Left renal cortex interstitium (tissue), 4 donors: ENCODE results near the gene SHISA4. TPM values are rescaled to one million over a fixed set of nuclear protein-coding genes. Genes with fewer than 3 reads are reported as not detected.
"Not testable (repeated sequence)": the region's sequence is repeated elsewhere in the genome, so short reads cannot be mapped to it uniquely, and the experiment has no call there.

Experiments
- DNase-seq, 4 donors: peaks; one replicate each; pipeline ENCODE4 v3.0.0-alpha.2; 2013; ENCODE audit warnings: low read depth in 4 of 4, low spot score in 2 of 4, missing footprints in 1 of 4
- polyA plus RNA-seq, 4 donors: library from polyadenylated mRNA; unstranded; fragments of 120-200 nt; gene quantifications; one replicate each; pipeline ENCODE4 v1.2.1, GENCODE V29; 2013; ENCODE audit not compliant: insufficient read length in 4 of 4

Gene SHISA4
- polyA plus RNA-seq, 4 donors = 14.4 to 20.1 (median 17.9) TPM

- DNase-seq = peak in 3 of 4 donors; percentile 76 to 78 (median 77)
Observed at GRCh38 chr1:201895913-201896807, 7.5 kb downstream of the SHISA4 start.

DNA sequence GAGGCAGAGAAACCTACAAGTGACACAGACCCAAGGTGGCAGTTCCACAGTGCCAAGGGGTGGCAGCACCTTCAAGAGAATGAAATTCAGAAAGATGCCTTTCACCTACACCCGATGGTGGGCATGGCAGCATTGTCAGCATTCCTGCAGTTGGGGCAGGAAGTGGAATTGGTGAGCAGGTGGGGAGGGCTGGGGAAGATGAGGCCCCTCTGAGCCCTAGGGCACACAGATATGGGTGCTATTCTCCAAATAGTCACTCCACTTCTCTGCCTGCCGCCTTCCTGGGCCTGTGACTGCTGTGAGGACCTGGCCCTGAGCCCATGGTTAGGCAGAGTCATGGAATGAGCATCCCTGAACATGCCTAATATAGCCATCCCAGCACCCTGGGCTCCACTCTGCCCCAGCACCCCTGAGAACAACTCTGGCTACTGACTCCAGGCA lies 8.3 kb downstream of the SHISA4 start:
- no peak for DNase-seq

GRCh38 chr1:201898240-201898894 lies 9.7 kb downstream of the SHISA4 start:
- DNase-seq = no peak

DNA sequence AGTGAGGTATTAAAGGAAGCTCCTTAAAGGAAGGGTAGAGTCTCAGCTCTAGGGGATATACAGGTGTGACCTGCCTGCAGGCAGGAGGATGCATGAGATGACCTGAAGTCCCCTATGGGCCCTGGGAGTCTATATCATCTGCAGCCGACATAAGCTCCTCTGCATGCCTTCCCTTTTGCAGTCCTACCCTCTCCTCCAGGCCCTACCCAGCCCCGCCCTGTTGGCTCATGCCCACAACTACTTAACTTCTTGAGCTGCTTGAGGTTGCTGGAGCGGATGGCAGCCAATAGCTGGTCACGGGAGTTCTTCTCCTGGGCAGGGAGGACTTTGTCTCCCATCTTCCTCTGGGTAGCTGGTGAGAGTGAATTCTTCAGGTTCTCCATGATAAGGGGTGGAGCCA lies 10.3 kb downstream of the SHISA4 start:
- no peak for DNase-seq

- DNase-seq = no peak
Observed at GRCh38 chr1:201899683-201900429, 11.2 kb downstream of the SHISA4 start.

GRCh38 chr1:201900476-201900875 lies 11.8 kb downstream of the SHISA4 start:
- no peak for DNase-seq

DNA sequence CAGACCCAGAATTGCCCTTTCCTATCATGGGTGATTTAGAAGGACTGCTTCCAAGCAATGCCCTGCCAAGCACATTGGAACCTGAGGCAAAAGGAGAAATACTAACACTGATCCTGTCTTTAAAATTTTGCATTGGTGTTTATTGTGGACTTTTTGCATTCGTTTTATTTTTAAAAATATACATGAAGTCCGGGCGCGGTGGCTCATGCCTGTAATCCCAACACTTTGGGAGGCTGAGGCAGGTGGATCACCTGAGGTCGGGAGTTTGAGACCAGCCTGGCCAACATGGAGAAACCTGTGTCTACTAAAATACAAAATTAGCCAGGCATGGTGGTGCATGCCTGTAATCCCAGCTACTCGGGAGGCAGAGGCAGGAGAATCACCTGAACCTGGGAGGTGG lies 12.3 kb downstream of the SHISA4 start:
- not testable (repeated sequence) for DNase-seq

GRCh38 chr1:201902198-201902597 lies 13.5 kb downstream of the SHISA4 start:
- DNase-seq = no peak

DNA sequence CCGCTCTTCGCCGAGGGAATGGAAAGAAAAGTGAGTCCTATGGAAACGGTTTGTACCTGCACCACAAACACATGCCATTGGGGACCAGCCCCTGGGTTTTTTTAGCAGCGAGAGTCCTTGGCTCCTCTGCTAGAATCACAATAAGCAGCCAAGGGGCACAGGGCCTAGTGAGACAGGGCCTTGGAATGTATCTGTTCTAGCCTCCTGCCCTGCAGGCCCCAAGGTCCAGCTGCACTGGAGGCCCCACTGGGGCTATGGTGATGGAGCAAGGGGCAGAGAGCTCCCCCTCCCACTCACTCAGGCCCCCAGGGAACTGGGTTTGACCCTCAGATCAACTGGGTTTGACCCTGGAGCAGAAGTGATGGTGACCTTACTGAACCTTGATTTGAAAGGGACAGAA lies 14.4 kb downstream of the SHISA4 start:
- DNase-seq = no peak

GRCh38 chr1:201904579-201904978 lies 15.9 kb downstream of the SHISA4 start:
- DNase-seq = peak in 2 of 4 donors; percentile 41

DNA sequence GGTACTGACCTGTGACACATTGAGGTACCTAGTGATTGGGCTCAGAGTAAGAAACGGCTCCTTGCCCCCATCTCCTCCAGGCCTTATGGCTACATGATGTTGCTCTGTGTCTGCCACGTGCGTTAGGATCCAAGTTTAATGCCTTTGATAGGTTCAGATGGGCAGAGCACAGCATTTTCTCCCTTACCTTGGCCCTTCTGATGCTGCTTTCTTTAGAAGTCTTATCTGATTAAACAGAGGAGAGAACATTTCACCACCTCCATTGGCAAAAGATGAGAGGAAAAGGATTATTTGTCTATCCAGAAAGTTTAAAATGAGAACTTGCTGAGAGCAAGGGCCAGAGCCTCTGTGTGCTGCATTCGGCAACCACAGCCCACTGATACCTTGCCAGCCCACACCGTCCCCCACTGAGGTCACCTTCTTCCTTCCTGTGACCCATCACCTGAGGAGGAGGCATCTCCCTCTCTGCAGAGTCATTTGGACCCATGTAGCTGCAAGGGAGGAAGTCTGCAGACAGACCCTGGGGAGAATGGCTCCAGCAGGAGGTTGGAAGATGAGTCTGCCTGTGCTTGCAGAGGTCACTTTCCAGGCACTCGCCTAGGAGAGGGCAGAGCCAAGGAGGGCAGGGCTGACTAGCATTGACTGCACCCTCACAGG lies 16.7 kb downstream of the SHISA4 start:
- DNase-seq = no peak

DNA sequence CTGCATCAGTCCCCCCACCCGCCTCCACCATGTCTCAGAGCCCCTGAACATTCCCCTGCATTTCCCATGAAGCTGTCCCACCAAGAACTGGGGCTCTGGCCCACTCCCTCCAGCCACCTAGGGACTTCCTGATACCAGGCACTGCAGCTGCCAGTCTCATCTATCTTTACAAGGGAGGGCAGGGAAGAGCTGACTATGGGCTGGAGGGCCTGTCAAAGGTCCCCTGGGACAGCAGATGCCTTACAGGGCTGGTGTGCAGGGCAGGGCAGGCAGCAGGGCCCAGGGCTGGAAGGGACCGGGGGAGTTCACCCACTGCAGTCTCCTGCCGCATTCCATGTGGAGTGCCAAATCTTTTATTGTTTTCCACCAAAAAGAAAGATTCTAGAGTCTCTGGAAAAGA lies 17.6 kb downstream of the SHISA4 start:
- no peak for DNase-seq

DNA sequence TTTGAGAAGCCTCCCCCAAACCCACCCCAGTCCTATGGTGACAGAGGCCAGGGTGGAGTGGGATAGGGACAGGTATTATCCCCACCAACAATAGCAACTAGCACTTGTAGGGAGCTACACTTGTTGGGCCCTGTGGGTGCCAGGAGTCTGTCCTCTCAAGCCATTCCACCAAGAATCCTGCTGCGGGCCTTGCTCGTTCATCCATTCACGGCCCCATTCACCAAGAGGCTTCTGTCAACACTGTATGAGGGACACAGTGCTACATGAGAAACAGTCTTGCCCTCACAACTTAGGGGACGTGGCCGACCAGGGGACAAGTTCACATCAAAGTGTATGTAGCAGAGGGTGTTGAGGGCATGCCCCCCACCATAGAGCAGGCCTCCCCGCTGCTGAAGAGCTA lies 18.9 kb downstream of the SHISA4 start:
- no peak for DNase-seq

GRCh38 chr1:201911826-201912571 lies 23.3 kb downstream of the SHISA4 start:
- no peak for DNase-seq

- DNase-seq = no peak
Observed at GRCh38 chr1:201912832-201913231, 24.1 kb downstream of the SHISA4 start.

DNA sequence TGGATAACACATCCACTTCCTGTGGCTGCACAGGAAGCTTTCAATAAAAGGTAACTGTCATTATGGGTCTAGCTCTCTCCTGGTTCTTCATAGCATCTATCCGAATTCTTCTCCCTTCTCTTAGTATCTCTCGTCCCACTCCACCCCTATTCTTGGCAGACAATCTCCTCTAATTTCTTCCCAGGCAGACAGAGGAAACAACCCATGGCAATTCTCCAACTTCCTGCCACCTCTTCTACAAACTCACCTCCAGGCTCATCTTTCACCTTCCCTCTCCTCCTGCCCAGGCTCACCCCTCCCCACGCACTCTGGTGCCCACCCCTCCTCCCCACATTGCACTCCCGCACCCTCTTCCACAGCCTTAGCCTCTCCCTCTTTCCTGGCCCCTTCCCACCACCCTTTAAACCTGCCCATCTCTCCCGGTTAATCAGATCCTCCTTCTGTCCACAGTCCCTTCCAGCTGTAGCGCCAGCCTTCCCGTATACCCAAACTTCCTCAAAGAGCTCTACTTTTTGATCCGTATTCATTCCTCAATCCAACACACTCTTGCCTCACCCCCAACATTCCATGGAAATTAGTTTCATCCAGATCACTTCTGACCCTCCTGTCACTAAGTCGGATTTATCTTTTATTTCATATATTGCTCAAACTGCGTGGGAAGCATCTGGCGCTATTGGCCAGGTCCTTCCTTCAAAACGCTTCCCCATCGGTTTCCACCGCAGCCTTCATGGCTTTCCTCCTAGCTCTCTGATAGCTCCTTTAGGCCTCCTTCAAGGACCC lies 25.9 kb downstream of the SHISA4 start:
- no peak for DNase-seq

DNA sequence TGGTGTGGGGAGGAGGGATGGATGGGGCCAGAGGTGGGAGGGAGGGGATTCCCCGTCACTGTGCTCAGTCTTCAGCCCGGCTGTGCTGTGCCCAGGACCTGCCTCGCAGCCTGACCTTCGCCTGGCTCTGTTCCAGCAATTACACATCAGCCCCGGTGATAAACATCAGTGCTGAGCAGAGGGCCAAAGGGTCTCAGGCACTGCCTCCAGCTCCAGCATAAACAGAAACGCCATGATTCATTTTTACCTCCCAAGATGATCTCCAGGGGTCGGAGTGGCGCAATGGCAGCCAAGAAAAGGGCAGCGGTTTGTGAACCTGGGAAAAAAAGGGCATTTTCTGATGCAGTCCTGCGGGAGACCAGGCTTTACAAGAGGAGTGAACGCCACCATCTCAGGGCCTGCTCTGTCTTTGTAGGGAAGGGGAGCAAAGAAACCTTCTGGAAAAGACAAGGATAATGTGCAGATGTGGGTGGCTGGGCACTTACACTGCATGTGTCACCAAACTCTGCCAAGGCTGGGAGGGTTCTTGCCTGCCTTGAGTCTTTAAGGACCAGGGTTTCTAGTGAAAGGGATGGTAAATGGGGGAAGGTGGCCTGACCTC lies 28.1 kb downstream of the SHISA4 start:
- peak; percentile 39 to 69 (median 60) for DNase-seq

GRCh38 chr1:201917362-201918033 lies 28.8 kb downstream of the SHISA4 start:
- no peak for DNase-seq
